ENCODE data around the gene BIK.
A peak's percentile ranks its signal among the peaks of the same experiment; 100 is the strongest.

Gene BIK

DNA sequence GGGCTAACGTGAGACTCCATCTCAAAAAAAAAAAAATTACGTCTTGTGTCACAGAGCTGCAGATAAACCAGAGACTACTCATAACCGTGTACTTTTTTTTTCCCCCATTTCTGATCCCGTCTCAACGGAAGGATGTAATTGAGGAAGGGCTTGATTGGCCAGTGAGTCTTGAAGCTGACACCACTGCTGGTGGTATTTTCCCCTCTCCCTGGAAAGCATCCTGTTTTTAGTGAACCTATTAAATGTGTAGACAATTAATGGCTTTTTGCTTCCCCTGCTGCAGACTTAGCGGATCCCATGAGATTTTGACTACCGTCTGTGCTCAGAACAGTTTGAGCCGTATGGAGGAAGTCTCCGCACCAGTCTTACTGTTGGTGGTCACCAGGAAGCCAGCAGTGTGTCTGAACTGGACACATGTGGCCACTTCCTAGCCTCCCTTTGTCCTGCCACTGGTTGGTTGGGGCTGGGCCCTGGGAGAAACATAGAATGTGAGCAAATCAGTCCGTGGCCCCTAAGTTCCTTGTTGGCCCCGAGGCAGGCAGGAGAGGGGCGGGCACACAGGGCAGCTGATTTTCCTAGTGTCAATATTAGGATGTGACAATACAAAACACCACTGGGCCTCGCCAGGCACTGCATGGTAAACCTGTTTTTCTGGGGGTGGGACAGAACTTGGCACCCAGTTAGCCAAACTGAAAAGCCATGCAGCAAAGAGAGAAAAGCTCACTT, 3.1 kb downstream of the BIK start:
- H3K27ac Mint-ChIP-seq = no peak overlapping the region
- DNase-seq (no peak), ATAC-seq (replicated peaks) (no peak)
- H3K4me1 Mint-ChIP-seq (ENCODE audit: low read depth in 2 of 2) = peaks cover 2 to 3% of the 10 kb centered on the region in 2 donors
- H3K27me3 Mint-ChIP-seq = no peaks in the 10 kb centered on the region
- no peaks in the 10 kb centered on the region for H3K9me3 Mint-ChIP-seq
- H3K4me3 Mint-ChIP-seq = no peak overlapping the region
- H3K36me3 Mint-ChIP-seq (ENCODE audit: insufficient read depth) = peaks cover 7% of the 10 kb centered on the region

DNA sequence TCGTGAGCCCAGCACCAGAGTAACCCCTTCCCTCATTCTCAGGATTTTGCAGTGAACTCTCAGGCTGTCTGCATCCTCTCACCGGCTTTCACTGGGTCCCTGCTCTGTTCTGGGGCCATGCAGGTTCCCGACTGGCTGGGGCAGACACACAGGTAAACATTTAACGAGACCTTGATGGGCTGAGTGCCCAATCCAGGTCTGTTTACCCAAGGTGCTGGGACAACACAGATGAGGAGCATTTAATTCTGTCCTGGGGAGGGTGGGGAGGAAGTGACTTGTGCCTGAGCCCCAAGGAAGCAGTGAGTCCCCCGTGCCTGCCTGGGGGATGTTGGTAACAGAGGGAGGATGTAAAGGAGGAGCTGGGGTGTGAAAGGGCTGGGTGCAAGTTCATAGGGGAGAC, 4.4 kb downstream of the BIK start:
- DNase-seq (no peak), ATAC-seq (replicated peaks) (no peak)
- Mint-ChIP-seq H3K27me3 (no peaks in the 10 kb centered on the region), H3K4me3 (no peak overlapping the region), H3K4me1 (ENCODE audit: low read depth in 2 of 2) (peaks cover 2 to 3% of the 10 kb centered on the region in 2 donors), H3K27ac (no peak overlapping the region), H3K36me3 (ENCODE audit: insufficient read depth) (peaks cover 7% of the 10 kb centered on the region), H3K9me3 (no peaks in the 10 kb centered on the region)

DNA sequence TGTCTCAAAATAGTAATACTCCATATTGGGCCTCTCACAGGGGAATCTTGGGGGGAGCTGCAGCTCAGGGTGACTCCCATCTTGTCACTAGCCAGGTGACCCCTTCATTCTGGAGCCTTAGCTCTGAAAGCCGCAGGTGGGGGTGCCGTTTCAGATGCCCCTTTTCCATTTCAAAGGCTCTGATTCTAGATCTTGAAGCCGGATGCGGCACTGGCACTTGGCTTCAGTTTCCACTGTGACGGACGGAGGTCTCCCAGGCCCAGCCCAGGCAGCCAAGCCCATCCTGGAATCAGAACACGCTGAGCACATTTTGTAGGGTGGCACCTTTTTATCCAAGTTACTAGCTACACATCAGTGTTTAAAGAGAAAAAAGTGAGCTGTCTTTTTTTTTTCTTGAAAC, 6.4 kb downstream of the BIK start:
- ATAC-seq (replicated peaks) (no peak), DNase-seq (no peak)
- Mint-ChIP-seq H3K9me3 (no peaks in the 10 kb centered on the region), H3K27me3 (no peaks in the 10 kb centered on the region), H3K27ac (no peak overlapping the region), H3K4me3 (no peak overlapping the region), H3K36me3 (ENCODE audit: insufficient read depth) (no peaks in the 10 kb centered on the region), H3K4me1 (ENCODE audit: low read depth in 2 of 2) (peaks cover 0 to 3% of the 10 kb centered on the region in 2 donors)

DNA sequence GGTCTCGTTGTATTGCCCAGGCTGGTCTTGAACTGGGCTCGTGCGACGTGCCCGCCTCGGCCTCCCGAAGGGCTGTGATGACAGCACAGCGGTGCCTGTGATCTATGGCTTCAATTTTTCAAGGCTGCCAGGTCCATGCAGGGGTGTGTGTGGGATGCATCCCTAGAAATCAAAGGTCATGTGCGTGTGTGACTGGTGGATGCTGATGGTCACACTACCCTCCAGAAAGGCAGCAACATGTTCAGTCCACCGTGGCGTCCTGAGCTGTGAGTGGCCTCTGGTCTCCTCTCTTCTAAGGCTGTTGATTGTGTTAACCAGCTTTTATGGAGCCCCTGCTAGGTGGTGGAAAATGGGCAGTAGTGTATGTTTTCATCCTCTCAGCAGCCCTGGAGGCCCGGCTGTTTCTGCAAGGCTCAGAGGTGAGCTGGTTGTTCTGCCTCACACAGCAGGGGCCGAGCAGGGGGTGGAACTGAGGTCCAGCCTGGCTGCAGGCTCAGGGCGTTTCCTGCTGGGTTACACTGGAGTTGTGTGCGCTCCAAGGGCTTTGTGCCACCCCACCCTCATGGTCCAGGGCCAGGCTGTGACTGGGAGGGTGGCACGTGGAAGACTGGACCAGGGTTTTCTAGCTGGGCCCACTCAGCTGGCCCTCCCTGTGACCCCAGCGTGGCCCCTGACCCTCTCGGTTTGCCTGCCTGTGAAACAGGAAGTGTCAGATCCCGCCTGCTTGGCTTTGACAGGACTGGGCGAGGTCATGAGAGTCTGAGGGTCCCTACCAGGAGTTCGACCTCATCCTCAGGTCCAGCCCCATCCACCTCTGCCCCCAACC, 7.7 kb downstream of the BIK start:
- H3K9me3 Mint-ChIP-seq = no peaks in the 10 kb centered on the region
- no peaks in the 10 kb centered on the region for H3K36me3 Mint-ChIP-seq (ENCODE audit: insufficient read depth)
- H3K27me3 Mint-ChIP-seq = no peaks in the 10 kb centered on the region
- no peak for ATAC-seq (replicated peaks)
- H3K4me3 Mint-ChIP-seq = no peak overlapping the region
- no peak overlapping the region for H3K27ac Mint-ChIP-seq
- H3K4me1 Mint-ChIP-seq (ENCODE audit: low read depth in 2 of 2) = peaks cover 0 to 2% of the 10 kb centered on the region in 2 donors
- DNase-seq = no peak

DNA sequence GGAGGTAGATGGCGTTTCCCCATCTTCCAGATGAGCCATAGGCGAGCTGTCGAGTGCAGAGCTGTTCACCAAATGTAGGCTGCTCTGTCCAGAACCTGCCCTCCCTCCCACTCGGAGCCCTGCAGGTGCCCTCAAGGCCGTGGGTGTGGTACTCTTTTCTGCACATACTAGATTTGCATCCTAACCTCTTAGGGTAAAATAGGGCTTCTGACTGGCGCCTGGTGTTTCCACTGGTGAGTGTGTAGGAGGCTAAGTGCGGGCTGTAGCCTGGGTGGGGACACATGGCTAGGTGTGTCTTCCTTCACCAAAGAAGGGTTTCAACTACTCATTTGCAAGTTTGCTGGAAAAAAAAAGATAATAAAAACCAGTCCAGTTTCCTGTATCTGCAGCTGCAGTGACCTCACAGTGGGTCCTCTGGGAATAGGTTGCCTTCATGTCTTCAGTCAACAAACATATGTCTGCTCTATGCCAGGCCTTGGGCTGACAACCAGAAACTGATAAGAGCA, 8.5 kb downstream of the BIK start:
- DNase-seq (no peak), ATAC-seq (replicated peaks) (no peak)
- peaks cover 2% of the 10 kb centered on the region for H3K36me3 Mint-ChIP-seq (ENCODE audit: insufficient read depth)
- H3K4me3 Mint-ChIP-seq = no peak overlapping the region
- no peak overlapping the region for H3K27ac Mint-ChIP-seq
- no peaks in the 10 kb centered on the region for H3K27me3 Mint-ChIP-seq
- peaks cover 0 to 1% of the 10 kb centered on the region in 2 donors for H3K4me1 Mint-ChIP-seq (ENCODE audit: low read depth in 2 of 2)
- no peaks in the 10 kb centered on the region for H3K9me3 Mint-ChIP-seq

DNA sequence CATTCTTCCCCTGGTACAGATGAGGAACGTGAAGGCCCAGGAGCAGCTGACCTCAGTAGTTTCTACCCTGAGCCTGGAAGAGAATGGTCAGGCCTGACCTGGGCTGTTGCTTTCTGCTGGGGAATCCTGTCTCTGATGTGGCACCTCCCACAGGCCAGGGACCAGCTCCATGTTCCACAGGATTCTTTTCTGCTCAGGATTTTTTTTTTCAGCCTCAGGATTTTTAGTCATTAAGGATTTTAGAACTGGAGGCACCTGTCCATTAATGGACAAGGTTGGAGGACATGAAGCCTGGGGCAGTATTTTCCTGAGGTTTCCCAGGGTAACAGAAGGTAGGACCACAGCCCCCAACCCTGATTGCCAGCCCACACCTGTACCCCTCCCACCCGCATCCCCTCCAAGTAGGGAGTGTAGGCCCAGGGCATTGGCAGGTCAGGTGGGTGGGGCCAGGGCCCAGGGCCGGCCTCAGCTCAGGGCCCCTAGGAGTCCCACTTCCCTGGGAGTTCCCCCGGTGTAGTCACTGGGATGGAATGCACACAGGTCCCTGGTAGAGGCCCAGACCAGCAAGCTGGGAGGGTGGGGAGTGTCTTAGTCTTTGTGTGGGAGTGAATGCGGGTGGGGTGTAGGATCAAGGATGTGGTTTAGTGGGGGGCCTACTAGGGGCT, 16.1 kb downstream of the BIK start:
- H3K9me3 Mint-ChIP-seq = no peaks in the 10 kb centered on the region
- no peak overlapping the region for H3K27ac Mint-ChIP-seq
- no peak for ATAC-seq (replicated peaks)

DNA sequence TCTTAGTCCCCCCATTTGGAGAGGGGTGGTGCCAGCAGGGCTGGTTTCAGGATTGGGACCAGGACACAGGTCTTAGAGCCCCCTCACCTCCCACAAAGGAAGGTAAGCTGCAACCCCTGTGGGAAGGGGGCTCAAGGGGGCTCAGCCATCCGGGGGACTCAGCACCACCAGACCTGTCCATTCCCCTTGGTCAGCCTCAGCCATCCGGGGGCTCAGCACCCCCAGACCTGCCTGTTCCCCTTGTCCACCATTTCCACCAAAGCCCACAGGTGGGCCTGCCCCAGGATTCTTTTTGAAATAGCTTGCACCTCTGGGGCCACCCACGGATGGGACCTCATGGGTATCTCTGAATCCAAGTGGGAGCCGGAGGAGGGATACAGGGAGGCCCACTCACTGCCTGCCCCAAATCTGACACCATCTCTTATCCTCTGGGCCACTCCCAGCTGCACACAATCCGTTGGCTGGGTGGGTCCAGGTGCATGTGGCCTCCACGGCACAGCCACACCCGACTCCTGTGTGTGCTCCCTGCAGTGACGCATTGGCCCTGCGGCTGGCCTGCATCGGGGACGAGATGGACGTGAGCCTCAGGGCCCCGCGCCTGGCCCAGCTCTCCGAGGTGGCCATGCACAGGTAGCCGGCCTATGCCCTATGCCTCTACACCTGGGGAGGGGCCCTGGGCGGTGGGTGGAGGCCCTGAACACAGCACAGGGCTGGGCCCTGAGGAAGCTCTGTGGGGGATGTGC, 16.8 kb downstream of the BIK start:
- ATAC-seq (replicated peaks) (no peak), DNase-seq (no peak)
- Mint-ChIP-seq H3K27ac (no peak overlapping the region), H3K27me3 (no peaks in the 10 kb centered on the region), H3K36me3 (ENCODE audit: insufficient read depth) (peaks cover 9% of the 10 kb centered on the region), H3K4me1 (ENCODE audit: low read depth in 2 of 2) (no peaks in the 10 kb centered on the region), H3K4me3 (no peak overlapping the region), H3K9me3 (no peaks in the 10 kb centered on the region)

More for the DNA sequence above, 16.1 kb downstream of the BIK start:
- Mint-ChIP-seq H3K36me3 (ENCODE audit: insufficient read depth) (peaks cover 9% of the 10 kb centered on the region), H3K4me3 (no peak overlapping the region), H3K4me1 (ENCODE audit: low read depth in 2 of 2) (no peaks in the 10 kb centered on the region), H3K27me3 (no peaks in the 10 kb centered on the region)
- no peak for DNase-seq

DNA sequence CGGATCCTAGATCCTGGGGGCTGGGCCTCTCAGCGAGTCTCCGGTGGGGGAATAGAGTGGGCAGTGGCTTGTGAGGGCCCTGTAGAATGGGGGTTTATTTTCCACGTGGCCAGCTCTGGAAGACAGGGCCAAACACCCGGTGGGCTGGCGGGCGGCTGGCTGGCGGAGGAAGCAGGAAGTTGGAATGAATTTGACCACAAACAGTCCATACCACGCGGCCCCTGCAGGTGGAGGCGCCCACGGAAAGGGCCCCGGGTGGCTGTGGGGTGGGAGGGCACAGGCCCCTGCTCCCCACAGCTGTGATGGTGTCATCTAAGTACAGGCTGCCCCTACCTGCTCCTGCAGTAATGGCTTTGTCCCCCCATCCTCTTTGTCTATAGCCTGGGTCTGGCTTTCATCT, 17.6 kb downstream of the BIK start:
- ATAC-seq (replicated peaks) (no peak), DNase-seq (no peak)
- no peaks in the 10 kb centered on the region for H3K27me3 Mint-ChIP-seq
- H3K36me3 Mint-ChIP-seq (ENCODE audit: insufficient read depth) = peaks cover 9% of the 10 kb centered on the region
- no peak overlapping the region for H3K4me3 Mint-ChIP-seq
- H3K27ac Mint-ChIP-seq = no peak overlapping the region
- no peaks in the 10 kb centered on the region for H3K9me3 Mint-ChIP-seq
- H3K4me1 Mint-ChIP-seq (ENCODE audit: low read depth in 2 of 2) = no peaks in the 10 kb centered on the region

DNA sequence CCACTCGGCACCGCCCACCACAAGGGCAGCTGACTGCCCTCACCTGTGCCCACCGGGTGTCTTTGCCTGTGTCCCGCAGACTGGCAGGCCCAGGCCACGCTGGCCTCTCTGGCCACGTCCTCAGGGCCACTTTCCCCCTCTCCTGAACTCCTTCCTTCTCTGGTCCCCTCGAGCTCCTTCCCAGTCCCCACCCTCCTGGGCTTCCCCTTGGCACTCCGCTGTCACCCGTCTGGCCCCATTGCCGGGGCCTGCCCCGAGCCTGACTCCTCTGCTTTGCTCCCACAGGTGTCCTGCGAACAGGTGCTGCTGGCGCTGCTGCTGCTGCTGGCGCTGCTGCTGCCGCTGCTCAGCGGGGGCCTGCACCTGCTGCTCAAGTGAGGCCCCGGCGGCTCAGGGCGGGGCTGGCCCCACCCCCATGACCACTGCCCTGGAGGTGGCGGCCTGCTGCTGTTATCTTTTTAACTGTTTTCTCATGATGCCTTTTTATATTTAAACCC, 18.4 kb downstream of the BIK start:
- Mint-ChIP-seq H3K4me1 (ENCODE audit: low read depth in 2 of 2) (no peaks in the 10 kb centered on the region), H3K36me3 (ENCODE audit: insufficient read depth) (peaks cover 11% of the 10 kb centered on the region), H3K27me3 (no peaks in the 10 kb centered on the region), H3K4me3 (no peak overlapping the region), H3K27ac (no peak overlapping the region), H3K9me3 (no peaks in the 10 kb centered on the region)
- ATAC-seq (replicated peaks) (no peak), DNase-seq (no peak)

DNA sequence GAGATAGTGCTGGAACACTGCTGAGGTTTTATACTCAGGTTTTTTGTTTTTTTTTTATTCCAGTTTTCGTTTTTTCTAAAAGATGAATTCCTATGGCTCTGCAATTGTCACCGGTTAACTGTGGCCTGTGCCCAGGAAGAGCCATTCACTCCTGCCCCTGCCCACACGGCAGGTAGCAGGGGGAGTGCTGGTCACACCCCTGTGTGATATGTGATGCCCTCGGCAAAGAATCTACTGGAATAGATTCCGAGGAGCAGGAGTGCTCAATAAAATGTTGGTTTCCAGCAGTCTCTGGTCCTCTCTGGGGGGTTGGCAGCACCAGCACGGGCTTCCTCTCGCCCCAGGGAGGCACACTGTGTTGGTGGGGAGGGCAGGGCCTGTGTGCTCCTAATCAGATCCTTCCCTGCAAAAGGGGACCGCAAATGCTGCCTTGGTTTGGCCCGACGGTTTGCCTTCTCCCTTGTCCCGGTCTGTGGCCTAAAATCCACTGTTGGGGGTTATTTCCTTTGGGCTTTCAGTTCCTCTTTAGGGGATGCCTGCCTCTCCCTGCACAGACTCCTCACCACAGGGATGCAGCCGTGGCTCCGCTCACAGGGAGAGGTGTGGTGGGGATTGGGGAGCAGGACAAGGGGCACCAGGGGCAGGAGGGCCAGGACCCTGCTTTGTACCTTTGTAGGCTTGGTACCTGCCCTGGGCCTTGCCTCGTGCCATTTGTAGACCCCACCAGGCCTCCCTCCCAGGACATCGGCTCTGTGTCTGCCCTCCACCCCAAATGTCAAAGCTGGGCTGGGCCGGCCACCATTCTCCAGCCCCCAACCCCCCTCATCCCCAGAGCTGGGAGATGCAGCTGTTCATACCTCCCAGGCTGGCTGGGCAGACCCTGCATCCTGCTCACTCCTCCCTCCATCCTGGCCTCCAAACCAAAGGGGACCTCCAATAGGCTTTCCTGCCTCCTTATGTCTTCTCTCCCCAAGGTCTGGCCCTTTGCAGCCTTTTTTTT, 19.2 kb downstream of the BIK start:
- no peak for ATAC-seq (replicated peaks)
- no peak for DNase-seq
- no peaks in the 10 kb centered on the region for H3K27me3 Mint-ChIP-seq
- H3K27ac Mint-ChIP-seq = no peak overlapping the region
- peaks cover 11% of the 10 kb centered on the region for H3K36me3 Mint-ChIP-seq (ENCODE audit: insufficient read depth)
- H3K4me1 Mint-ChIP-seq (ENCODE audit: low read depth in 2 of 2) = no peaks in the 10 kb centered on the region
- H3K9me3 Mint-ChIP-seq = no peaks in the 10 kb centered on the region
- H3K4me3 Mint-ChIP-seq = no peak overlapping the region

DNA sequence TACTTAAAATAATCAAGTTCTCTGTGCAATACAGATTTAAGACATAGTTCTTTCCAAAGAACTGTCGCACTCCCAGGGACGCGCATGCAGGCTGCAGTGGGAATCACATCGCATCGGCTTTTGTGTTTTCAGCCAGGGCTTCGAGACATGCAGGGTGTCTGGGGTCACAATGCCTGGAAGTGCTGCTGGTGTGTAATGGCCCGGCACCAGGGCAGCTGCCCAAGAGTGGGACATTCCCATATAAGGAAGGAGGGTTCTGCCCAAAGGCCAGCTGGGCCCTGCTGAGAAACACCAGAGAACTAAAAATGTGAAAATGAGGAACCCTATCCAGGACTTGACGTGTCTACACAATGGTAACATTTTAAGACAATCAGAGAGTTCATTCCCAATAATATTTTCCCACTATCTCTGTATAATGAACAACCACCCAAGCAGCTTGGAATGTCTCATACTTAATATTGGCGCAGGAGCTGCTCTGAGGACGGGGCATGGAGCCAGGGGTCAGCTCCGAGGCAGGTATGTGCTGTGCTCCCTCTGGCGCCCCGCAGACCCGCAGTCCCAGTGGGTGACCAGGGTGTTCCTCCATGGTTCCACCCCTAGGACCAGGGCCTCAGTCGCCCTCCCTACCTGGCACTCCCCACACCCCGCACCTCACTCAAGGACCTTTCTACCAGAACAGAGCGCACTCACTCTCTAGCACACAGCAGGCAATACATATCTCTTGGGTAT, 21.4 kb downstream of the BIK start:
- Mint-ChIP-seq H3K4me1 (ENCODE audit: low read depth in 2 of 2) (peaks cover 0 to 3% of the 10 kb centered on the region in 2 donors), H3K4me3 (no peak overlapping the region), H3K36me3 (ENCODE audit: insufficient read depth) (peaks cover 15% of the 10 kb centered on the region), H3K27ac (no peak overlapping the region), H3K27me3 (no peaks in the 10 kb centered on the region), H3K9me3 (no peaks in the 10 kb centered on the region)
- ATAC-seq (replicated peaks) (no peak), DNase-seq (no peak)

DNA sequence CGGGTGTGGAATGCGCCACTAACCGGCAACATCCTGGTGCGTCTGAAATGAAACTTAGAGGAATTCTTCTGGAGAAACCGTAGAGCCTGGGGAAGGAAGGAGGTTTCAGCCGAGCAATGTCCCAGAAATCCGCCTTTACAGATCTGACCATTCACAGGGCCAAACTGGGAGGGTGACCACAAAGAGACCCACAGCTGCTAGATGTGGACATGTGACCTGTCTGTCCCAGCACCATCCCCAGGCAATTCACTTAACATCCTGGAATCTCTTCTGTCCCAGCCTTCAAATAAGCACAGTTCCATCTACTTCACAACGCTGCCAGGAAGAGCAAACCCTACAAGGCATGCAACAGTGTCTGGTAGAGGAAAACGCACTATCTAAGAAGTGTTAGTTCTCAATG, 22.9 kb downstream of the BIK start:
- H3K36me3 Mint-ChIP-seq (ENCODE audit: insufficient read depth) = peaks cover 18% of the 10 kb centered on the region
- ATAC-seq (replicated peaks) (no peak), DNase-seq (no peak)
- no peaks in the 10 kb centered on the region for H3K27me3 Mint-ChIP-seq
- H3K4me1 Mint-ChIP-seq (ENCODE audit: low read depth in 2 of 2) = peaks cover 0 to 3% of the 10 kb centered on the region in 2 donors
- peak overlapping the region in 1 of 2 donors; percentile 31 for H3K27ac Mint-ChIP-seq
- H3K4me3 Mint-ChIP-seq = no peak overlapping the region
- no peaks in the 10 kb centered on the region for H3K9me3 Mint-ChIP-seq
